NCI-H187 (cell line): ENCODE results near the gene UCN.

Experiments
- DNase-seq, 2 experiments: peaks; one replicate each; lab custom pipeline; 2025; lab: John Stamatoyannopoulos, UW

UCN gene

DNA sequence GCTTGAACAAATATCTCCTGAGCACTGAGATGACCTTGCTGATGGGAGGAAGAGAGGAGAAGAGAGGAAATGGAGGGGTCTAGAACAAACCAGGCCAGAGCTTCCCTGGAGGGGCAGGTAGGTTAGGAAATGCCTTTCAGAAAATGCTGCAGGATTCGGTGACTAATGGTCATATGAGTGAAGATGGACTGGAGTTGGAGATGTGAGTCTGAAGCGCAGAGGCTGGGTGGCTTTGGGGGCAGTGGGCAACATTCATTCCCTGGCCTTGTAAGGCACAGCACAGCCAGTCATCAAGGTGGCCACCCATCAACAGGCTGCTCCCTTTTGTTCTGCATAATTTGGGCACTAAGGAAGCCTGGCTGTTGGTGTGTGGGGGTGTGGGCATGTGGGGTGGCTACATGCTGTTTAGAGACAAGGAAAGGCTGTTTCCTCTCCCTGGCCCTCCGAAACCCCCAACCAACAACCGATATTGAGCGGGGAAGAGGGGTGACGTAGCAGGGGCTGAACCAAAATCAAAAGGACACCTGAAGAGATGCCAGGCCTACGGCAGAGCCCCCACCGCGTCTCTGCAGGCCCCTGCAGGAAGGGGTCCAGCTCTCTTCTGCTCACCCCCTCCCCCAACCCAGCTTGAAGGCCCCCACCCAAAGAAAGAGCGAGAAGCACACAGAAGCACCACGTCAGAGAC, 46.9 kb downstream of the UCN start:
- no peak for DNase-seq

DNA sequence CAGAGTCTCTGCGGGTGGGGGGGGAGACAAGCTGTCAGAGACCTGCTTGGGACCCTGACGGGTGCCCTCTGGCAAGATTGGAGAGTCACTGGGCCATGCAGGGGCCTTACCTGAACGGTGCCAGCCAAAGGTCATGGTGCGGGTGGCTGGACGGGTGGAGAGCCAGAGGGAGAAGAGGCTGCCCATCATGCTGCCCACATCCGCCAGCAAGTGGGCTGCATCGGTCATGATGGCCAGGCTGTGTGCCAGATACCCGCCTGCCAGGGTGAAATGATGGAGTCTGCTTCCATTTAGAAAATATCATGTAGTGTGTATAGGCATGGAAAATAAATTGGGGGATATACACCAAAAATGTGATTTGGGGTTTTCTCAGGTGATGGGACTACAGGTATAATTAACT, 50.2 kb downstream of the UCN start:
- no peak for DNase-seq
